Germinal center (tissue), 1 donor: ENCODE data around the gene TMEM202.
"Not testable (repeated sequence)": the region's sequence is repeated elsewhere in the genome, so short reads cannot be mapped to it uniquely, and the experiment has no call there.

Source experiments
- DNase-seq: peaks from one replicate; pipeline ENCODE4 v3.0.0; 2012; ENCODE audit warnings: mixed read lengths, low spot score

Gene TMEM202

GRCh38 chr15:72397796-72398588, at the start of gene TMEM202:
TSS of gene TMEM202 (plus strand) at chr15:72398305. CDS start at chr15:72398327, 22 bp downstream.
- no peak for DNase-seq

DNA sequence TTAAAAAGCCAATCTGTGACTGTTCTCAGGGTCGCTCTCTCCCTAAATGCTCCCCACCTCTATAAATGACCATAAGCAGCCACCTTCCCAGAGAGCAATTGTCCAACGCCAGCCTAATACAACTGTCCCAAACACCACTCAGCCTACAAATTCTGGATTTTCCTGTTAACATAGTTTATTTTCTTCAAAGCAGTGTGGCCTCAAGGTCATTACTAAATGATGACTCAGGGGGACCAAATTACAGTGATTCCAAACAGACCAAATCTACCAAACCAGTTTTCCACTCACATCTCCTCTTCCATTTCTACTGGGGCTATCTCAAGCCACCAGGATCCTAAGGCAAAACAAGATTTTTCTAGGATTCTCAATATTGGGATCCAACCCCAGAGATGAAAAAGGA, 44.8 kb upstream of the TMEM202 start:
- DNase-seq, result no peak

DNA sequence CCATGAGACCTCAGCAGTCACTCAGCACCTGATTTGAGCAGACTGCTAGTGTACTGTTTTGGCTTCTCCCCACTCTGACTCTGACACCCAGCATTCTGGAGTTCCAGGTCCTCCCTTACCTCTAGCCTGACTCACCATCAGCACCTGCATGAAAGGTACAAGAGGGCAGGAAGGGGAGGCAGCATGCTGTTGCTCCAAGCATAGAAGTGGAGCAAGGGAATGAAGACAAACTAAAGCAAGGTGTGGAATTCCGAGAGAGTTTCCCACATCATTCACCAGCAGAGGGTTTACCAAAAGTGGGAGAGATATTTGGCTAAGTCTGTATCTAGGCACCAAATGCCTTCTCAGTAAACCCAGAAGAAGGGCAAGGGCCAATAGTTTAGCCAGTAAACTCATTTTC, 43.6 kb upstream of the TMEM202 start:
- DNase-seq, result no peak

- no peak for DNase-seq
These were observed 40.0 kb upstream of the TMEM202 start for GRCh38 chr15:72358121-72358520.

DNA sequence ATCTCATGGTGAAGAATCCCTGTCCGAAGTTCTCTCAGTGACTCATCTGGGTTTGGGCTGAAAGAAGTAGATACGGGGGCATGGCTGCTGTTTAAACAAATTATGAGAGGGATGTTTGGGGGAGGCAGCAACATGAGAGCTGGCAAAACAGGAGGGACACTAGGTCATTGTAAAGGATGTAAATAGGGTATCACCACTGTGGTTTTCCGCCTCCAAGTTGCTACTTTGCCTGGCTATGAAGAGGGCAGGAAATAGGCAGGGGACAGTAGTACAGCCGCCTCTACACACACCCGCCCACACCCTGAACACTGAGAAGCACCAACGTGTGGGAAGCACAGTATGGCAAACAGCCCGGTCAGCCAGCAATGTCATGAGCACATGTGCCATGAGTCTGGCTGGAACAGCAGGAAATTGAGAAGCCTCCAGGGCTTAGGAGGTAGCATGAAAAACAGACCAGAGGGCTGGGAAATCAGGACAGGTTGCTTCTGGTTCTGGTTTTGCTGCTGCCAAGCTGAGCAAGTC, 39.4 kb upstream of the TMEM202 start:
- DNase-seq, result no peak

DNA sequence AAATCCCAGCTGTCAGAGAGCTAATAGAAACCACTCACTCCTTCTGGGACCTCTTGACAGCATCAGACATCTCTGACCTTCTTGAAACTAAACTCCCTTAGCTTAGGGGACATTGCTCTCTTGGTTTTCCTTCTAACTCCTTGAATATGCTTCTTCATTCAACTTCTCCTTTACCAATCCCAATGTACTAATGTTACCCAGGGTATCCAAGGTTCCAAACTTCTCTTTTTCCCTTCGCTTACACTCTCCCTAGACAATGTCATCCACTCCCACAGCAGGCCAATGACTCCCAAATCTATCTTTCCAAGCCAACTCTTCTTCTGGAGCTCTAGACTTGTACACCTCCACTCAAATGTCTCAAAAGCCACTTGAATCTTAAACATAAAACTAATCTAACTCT, 36.9 kb upstream of the TMEM202 start:
- DNase-seq, result no peak

DNA sequence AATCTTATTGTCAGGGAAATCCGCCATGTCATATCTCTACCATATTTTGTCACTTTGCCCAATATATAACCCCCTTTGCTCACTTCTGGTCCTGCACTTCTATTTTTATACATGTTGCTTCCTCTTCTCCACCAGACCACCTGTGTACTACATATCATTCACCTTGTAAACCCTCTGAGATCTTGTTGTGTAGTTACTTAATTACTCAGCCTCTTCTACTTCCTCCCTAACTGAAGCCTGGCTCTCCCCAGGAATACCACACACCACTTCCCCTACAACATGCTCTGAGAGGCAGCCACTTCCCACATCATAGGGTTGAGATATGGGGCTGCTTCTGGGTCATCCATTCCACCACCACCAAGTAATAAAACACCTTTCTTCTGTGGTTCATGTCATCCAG, 32.3 kb upstream of the TMEM202 start:
- peak; percentile 17 for DNase-seq

- no peak for DNase-seq
These were observed 29.8 kb upstream of the TMEM202 start for GRCh38 chr15:72368325-72368724.

DNA sequence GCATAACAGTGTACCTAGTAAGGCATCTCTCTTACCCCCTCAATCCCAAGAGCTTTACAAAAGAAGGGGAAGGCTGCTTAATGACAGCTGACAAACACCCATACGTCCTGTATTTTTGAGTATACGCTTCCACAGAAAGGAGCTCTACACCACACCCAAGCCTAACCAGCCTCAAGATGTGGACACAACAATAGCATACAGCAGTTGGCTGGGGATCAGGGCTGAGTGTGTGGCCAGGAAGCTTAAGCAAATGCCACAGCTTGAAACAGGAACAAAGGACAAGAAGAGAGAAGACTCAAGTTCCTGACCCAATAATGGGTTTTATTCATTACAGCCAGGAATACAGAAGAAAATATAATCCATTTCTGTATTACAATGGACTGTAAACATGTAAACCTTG, 29.2 kb upstream of the TMEM202 start:
- no peak for DNase-seq

DNA sequence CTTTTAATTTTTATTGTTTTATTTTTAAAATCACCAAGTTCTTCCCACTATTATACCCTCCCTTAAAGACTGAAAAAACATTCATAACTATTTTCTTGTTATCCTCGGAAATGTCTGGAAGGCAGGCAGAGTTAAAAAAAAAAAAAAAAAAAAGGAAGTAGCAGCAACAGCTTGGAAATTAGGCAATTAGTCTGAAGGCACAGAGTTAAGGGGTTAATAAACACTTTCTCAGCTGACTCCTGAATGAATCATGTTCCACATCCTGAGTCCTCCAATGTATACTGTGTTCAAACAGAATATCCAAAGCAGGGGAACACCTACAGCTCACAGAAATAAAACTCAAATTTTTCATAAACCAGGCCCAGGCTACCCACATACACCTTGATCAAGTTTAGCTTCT, 28.1 kb upstream of the TMEM202 start:
- DNase-seq, result no peak

DNA sequence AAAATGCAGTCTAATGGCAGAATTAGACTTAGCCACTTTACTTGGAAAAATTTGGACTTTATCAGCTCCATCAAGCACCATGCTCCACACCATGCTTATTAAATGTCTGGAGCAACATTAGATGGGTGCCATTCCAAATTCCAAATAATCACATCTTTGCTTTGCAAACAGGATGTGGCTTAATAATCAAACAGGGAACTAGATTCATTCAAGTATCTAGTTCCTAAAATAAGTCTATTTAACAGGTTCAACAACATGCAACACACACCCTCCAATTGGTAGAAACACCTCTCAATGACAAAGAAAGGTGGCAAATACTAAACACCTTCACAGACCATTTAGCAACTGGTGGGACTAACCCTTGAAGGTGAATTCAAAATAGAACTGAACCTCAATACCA, 25.7 kb upstream of the TMEM202 start:
- no peak for DNase-seq

DNA sequence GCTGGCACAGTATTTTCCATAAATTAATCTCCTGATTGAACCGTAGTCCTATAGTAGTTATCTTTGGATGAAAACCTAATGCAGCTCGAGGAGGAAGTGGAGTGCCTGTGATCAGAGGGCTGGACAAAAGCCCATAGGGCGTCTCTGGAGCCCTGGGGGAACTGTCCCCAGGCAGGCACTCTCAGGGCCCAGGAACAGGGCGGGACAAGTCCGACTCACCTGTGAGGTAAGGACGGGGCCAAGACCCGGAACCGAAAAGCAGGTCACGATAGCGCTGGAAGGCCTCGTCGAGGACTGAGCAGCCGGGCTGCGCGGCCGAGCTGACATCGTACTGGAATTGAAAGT, 22.6 kb upstream of the TMEM202 start:
- DNase-seq, result peak; percentile 27

DNA sequence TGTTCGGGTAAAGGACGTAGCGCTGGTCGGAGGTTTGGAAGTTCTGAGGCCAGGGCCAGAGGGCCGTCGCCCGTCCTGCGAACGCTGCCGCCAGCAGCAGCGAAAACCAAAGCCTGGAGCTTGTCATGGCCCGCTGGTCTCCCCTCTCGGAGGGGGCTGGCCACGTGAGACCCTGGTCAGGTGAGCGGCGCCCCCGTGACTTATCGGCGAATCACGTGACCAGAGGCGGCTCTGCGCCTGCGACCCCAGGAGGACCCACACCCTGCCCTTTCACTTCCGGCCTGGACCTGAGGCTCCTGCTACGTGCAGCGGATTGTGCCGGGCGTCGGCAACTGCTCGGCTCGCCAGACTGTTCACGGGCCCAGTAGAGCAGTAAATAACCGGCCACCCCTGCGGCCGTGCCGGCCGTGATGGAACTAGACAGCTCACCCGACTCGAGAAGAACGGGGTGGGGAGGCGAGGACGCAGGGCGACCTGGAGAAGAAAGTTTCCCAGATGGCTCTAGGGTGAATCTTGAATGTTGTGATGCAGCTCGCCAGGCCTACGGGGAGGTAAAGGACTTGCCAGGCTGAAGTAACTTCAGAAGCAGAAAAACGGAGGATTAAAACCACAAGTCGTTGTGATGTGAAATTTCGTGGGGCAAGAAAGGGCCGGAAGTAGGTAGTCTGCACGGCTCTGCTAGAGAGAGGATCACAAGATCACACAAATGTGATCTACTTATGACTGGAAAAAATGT, 22.1 kb upstream of the TMEM202 start, which contains the start of gene HEXA:
HEXA (minus strand) TSS at position 169 of the 736 bp plus-strand sequence; CDS start at position 127, 42 bp downstream.
- DNase-seq, result peak; percentile 92

GRCh38 chr15:72377331-72377730, 20.8 kb upstream of the TMEM202 start:
- DNase-seq, result no peak

- not testable (repeated sequence) for DNase-seq
These were observed 19.0 kb upstream of the TMEM202 start for GRCh38 chr15:72379106-72379505.

- DNase-seq, result no peak
These were observed 18.2 kb upstream of the TMEM202 start for GRCh38 chr15:72379856-72380430.

- DNase-seq, result no peak
These were observed 17.4 kb upstream of the TMEM202 start for GRCh38 chr15:72380743-72381142.

GRCh38 chr15:72382146-72382545, 16.0 kb upstream of the TMEM202 start:
- DNase-seq, result no peak

DNA sequence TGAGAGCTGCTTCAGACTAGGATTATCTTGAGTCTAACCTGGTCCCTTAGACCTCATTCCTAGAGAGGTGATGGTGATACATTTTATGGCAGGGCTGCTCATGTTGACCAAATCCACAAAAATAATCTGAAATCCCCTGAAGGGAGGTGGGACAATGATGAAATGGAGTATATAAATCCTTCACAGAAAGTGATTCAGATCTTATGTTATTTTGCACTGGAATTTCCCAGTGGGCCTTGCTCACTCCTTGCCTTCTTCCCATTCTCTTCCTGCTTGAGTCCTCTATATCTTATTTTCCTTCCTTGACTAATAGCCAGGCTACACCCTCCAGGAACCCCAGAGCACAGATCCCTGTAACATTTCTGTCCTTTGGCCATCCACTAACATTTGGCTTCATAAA, 10.4 kb upstream of the TMEM202 start:
- no peak for DNase-seq

DNA sequence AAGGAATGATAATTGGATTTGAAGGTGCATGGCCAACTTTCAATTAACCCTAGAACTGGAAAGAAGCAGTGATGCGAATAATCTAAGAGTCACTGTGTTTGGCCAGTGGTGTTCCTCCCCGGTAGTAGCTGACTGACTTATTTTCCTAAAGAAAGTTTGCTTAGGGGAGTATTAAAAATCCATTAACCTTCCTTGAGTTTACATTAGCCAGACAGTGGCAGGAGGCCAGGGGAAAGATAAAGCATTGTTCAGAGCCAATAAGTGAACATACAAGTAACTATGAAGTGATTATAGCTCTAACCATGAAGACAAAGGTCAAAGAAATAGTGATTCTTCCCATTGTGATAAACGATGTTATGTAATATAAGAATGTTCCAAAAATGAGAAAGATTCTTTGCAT, 8.9 kb upstream of the TMEM202 start:
- no peak for DNase-seq

- not testable (repeated sequence) for DNase-seq
These were observed 1.8 kb upstream of the TMEM202 start for GRCh38 chr15:72396331-72396730.

DNA sequence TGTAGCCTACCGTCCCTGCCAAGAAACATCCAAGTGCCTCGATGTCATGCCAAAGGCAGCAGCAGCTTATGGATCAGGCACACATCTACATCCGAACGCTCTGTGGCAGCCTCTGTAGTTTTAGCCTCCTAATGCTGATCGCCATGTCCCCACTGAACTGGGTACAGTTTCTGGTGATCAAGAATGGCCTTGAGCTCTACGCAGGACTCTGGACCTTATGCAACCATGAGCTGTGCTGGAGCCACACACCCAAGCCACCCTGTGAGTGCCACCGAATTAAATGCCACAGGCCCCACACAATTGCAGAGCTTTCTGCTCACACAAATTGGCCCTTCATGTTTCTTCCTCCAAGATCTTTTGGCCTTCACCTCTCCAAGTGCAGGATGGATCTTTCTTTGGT, 543 bp downstream of the TMEM202 start:
- no peak for DNase-seq

DNA sequence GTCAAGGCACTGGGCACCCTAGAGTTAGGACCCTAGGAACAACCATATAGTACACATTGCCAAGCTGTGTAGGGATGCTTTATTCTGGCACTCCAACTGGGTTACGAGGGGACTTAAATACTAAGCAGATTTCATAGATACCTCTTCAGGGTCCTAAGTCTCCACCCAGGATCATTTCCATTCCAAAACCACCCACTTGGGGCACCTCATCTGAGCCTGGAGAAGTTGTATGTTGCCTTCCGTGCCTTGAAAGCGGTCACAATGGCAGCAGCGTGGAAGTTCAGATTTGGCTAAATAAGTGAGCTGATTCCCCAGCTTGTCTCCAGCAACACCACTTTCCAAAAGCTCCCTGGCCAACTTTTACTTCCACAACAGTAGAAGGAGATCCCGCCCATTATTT, 4.6 kb downstream of the TMEM202 start:
- no peak for DNase-seq
